K562 (cell line): ENCODE data around the gene DYSF. TPM values are rescaled to one million over a fixed set of nuclear protein-coding genes. Genes with fewer than 3 reads are reported as not detected.

Source experiments
- ATAC-seq: fragments of 200-7000 bp; cut with Tn5 transposase; 3 replicates; pipeline ENCODE4 v1.9.1; 2020; ENCODE audit warnings: moderate library complexity
- BruUV-seq: library from RNA; stranded (reverse); fragments of 400-500 nt; replicated peaks from 2 replicates; lab custom pipeline; 2021; lab: Mats Ljungman, UMichigan
- CTCF ChIA-PET: fragments of 300-600 bp; formaldehyde crosslinking; extraction: SDS; loops from one replicate; lab custom pipeline; 2021; ENCODE audit warnings: low intra/inter-chr PET ratio; lab: Yijun Ruan, JAX
- POLR2A ChIA-PET: fragments of 300-600, 350-650 bp; sonication (Branson Sonifier 250); formaldehyde crosslinking; extraction: SDS; loops from one replicate; lab custom pipeline; 2021; ENCODE audit warnings: antibody characterized with exemption, inconsistent platforms; lab: Yijun Ruan, JAX
- DNase-seq, 4 experiments: peaks; one replicate each; pipeline versions ENCODE4 v3.0.0 to v3.0.0-alpha.2; 2011 to 2018; ENCODE audit warnings: low spot score in 3 of 4, mixed read lengths in 3 of 4; ENCODE audit errors: extremely low read depth in 1 of 4
- FAIRE-seq: peaks from 2 replicates; lab custom pipeline; 2011; peaks lifted over from hg19 to GRCh38; lab: Jason Lieb, UNC
- H2AFZ ChIP-seq: 2 replicates; pipeline ENCODE4 v1.6.0; 2011; ENCODE audit warnings: low read depth, low read length, control low read depth, inconsistent platforms
- H3K27ac ChIP-seq: fragments of 200-600 bp; 3 replicates; pipeline ENCODE4 v1.8.0; 2011; ENCODE audit warnings: low read depth, mild to moderate bottlenecking, control low read depth, inconsistent platforms, low read length, moderate library complexity, mixed read lengths; ENCODE audit errors: extremely low read depth
- H3K27me3 ChIP-seq, 2 experiments: fragments of 300-600 bp in 1 of 2; 2 replicates in 1 of 2; 3 replicates in 1 of 2; pipeline versions ENCODE4 v1.6.0 to v1.8.0; 2011; ENCODE audit warnings: inconsistent platforms in 2 of 2, low read length in 2 of 2, mild to moderate bottlenecking in 1 of 2, mixed read lengths in 1 of 2, moderate library complexity in 1 of 2; ENCODE audit not compliant: control insufficient read depth in 2 of 2, insufficient read depth in 2 of 2
- H3K36me3 ChIP-seq: fragments of 300-600 bp; 3 replicates; pipeline ENCODE4 v1.8.0; 2011; ENCODE audit warnings: mild to moderate bottlenecking, low read length, inconsistent platforms; ENCODE audit not compliant: control insufficient read depth, insufficient read depth
- H3K4me1 ChIP-seq, 2 experiments: fragments of 200-600 bp in 1 of 2; replicated peaks in 1 of 2; 2 replicates in 1 of 2; 3 replicates in 1 of 2; pipeline versions ENCODE4 v1.5.1 to v1.8.0; 2011; ENCODE audit warnings: inconsistent platforms in 2 of 2, low read length in 2 of 2, mild to moderate bottlenecking in 1 of 2, mixed read lengths in 1 of 2, moderate library complexity in 1 of 2; ENCODE audit not compliant: control insufficient read depth in 2 of 2, insufficient read depth in 2 of 2
- H3K4me2 ChIP-seq: 2 replicates; pipeline ENCODE4 v1.6.1; 2011; ENCODE audit warnings: low read length, control low read depth, inconsistent platforms, mixed read lengths; ENCODE audit not compliant: insufficient read depth
- H3K4me3 ChIP-seq: fragments of 200-600 bp; sonication (generic), shearing (Covaris generic); 2 replicates; pipeline ENCODE4 v1.5.1; 2016; ENCODE audit warnings: control low read depth, inconsistent platforms
- H3K79me2 ChIP-seq: fragments of 200-600 bp; 3 replicates; pipeline ENCODE4 v1.8.0; 2011; ENCODE audit warnings: low read length, inconsistent platforms; ENCODE audit not compliant: control insufficient read depth, insufficient read depth
- H3K9ac ChIP-seq, 2 experiments: 2 replicates each; pipeline versions ENCODE4 v1.6.0 to v1.6.1; 2011; ENCODE audit warnings: low read depth in 2 of 2, low read length in 2 of 2, control low read depth in 1 of 2, inconsistent platforms in 1 of 2, mild to moderate bottlenecking in 1 of 2, mixed read lengths in 1 of 2; ENCODE audit not compliant: insufficient read depth in 1 of 2
- H3K9me1 ChIP-seq: one replicate; pipeline ENCODE4 v1.6.0; 2011; ENCODE audit warnings: inconsistent platforms, mild to moderate bottlenecking, low read length, moderate library complexity; ENCODE audit not compliant: control insufficient read depth, insufficient read depth
- H3K9me3 ChIP-seq: replicated peaks from 2 replicates; pipeline ENCODE4 v1.5.1; 2011; ENCODE audit warnings: low read depth, low read length, inconsistent platforms; ENCODE audit not compliant: control insufficient read depth, insufficient read depth
- H4K20me1 ChIP-seq: replicated peaks from 2 replicates; pipeline ENCODE4 v1.6.1; 2011; ENCODE audit warnings: low read length, inconsistent platforms, mixed read lengths; ENCODE audit not compliant: control insufficient read depth, insufficient read depth
- ATF4 ChIP-seq: fragments of 450-650 bp; formaldehyde crosslinking; IDR thresholded peaks from 2 replicates; pipeline ENCODE4 v1.4.0; 2022; ENCODE audit warnings: mild to moderate bottlenecking, moderate library complexity
- E2F1 ChIP-seq: sonication (generic); formaldehyde crosslinking; IDR thresholded peaks from 2 replicates; pipeline ENCODE4 v1.8.1; 2023; ENCODE audit warnings: mild to moderate bottlenecking, missing genetic modification reagents, moderate library complexity
- ETV6 ChIP-seq, 3 experiments: fragments of 150-350 bp in 1 of 3; sonication (generic) in 1 of 3; formaldehyde crosslinking in 1 of 3; IDR thresholded peaks; 2 replicates each; pipeline versions ENCODE4 v1.6.1 to v1.8.0; 2014 to 2022; ENCODE audit warnings: borderline replicate concordance in 2 of 3, low read depth in 2 of 3, antibody characterized with exemption in 1 of 3, low read length in 1 of 3, mild to moderate bottlenecking in 1 of 3, missing genetic modification reagents in 1 of 3
- HOMEZ ChIP-seq: fragments of 250-450 bp; sonication (Bioruptor Pico); IDR thresholded peaks from 2 replicates; pipeline ENCODE4 v1.4.0; 2020; ENCODE audit warnings: mild to moderate bottlenecking, moderate library complexity
- NEUROD1 ChIP-seq: fragments of 150-350 bp; IDR thresholded peaks from 2 replicates; pipeline ENCODE4 v1.6.1; 2014; ENCODE audit warnings: borderline replicate concordance, low read length, low read depth; ENCODE audit not compliant: partially characterized antibody
- NKRF ChIP-seq: fragments of 450-650 bp; IDR thresholded peaks from 2 replicates; pipeline ENCODE4 v1.6.1; 2016; ENCODE audit warnings: borderline replicate concordance
- PURB ChIP-seq: sonication (generic); formaldehyde crosslinking; IDR thresholded peaks from 2 replicates; pipeline ENCODE4 v1.9.0; 2021; ENCODE audit warnings: low read depth, mild to moderate bottlenecking, missing genetic modification reagents
- RB1 ChIP-seq: fragments of 450-650 bp; IDR thresholded peaks from 2 replicates; pipeline ENCODE4 v1.6.1; 2017; ENCODE audit warnings: low read depth, mild to moderate bottlenecking
- SETDB1 ChIP-seq: IDR thresholded peaks from one replicate; pipeline ENCODE4 v1.6.1; 2012; ENCODE audit warnings: low read length, control low read depth, inconsistent platforms
- TAF1 ChIP-seq: IDR thresholded peaks from 2 replicates; pipeline ENCODE4 v1.6.1; 2011; ENCODE audit warnings: mild to moderate bottlenecking, low read length, moderate library complexity; ENCODE audit not compliant: insufficient read depth, control insufficient read depth, severe bottlenecking; ENCODE audit errors: extremely low read depth
- ZNF398 ChIP-seq: fragments of 250-450 bp; sonication (Bioruptor Pico); IDR thresholded peaks from 2 replicates; pipeline ENCODE4 v1.8.0; 2021; ENCODE audit warnings: moderate library complexity, mild to moderate bottlenecking, inconsistent platforms
- WGBS: fragments of 100-300 bp; shearing (Covaris generic); methylation state at CpG from one replicate; pipeline ENCODE4 v1.1.6; 2016; ENCODE audit warnings: low coverage, mixed read lengths; ENCODE audit not compliant: insufficient coverage; ENCODE audit errors: missing lambda C conversion rate; 5-methylcytosine and 5-hydroxymethylcytosine counted together
- in situ Hi-C: fragments of 300-500 bp; cut with MboI; formaldehyde crosslinking; loops from 4 replicates; pipeline ENCODE4 v1.15.0; 2018; ENCODE audit warnings: inconsistent platforms, mixed read lengths
- intact Hi-C: fragments of 100-400 bp; cut with micrococcal nuclease; formaldehyde crosslinking; loops from 2 replicates; pipeline ENCODE4 v1.14.2; 2022
- polyA plus RNA-seq, 8 experiments: library from polyadenylated mRNA; depleted of rRNA in 4 of 8; stranded (reverse) in 5 of 8; unstranded in 3 of 8; fragments of >200 nt; fragmentation: Nextera tagmentation in 2 of 8; fragmentation: Illumina TruSeq in 1 of 8; extraction: Ambion mirVana in 2 of 8; extraction: Trizol in 1 of 8; gene quantifications; 2 replicates each; pipeline versions ENCODE4 v1.2.1 to v1.2.3, GENCODE V29; 2011 to 2014; ENCODE audit warnings: inconsistent platforms in 1 of 8, missing spikeins in 1 of 8
- total RNA-seq, 7 experiments: library from RNA; depleted of rRNA in 6 of 7; stranded (reverse); fragments of >200 nt in 6 of 7; fragmentation: Illumina TruSeq in 2 of 7; extraction: Trizol in 2 of 7; gene quantifications; 2 replicates each; pipeline versions ENCODE4 v1.2.1 to v1.2.3, GENCODE V29; 2011 to 2021; ENCODE audit warnings: low replicate concordance in 1 of 7

Gene DYSF
- total and polyA plus RNA-seq, 9 of the 15 experiments (the other 6 are each of a cell fraction or from before 2014, with no cell fraction given) = 0.01 to 0.80 (median 0.29) TPM

- no peak for TF ChIP-seq TAF1
Observed at GRCh38 chr2:71725836-71726235, 272.5 kb downstream of the DYSF start (continued).

- intact Hi-C loops = no loop called here
- no peak for FAIRE-seq
- ATAC-seq = no peak
- no peaks in the 10 kb centered on the region for H3K36me3 ChIP-seq
- CTCF ChIA-PET = no interaction called here
- no peak overlapping the region for H3K4me3 ChIP-seq
- H3K9me1 ChIP-seq = no peaks in the 10 kb centered on the region
- DNase-seq = no peak
- 15% methylated on average over 2 of the region's 2 CpGs for WGBS
- POLR2A ChIA-PET = no interaction called here
- H3K9me3 ChIP-seq = peaks cover 2% of the 10 kb centered on the region; the same call in 1 of the 2 replicates
- no peak overlapping the region for H3K27ac ChIP-seq
- H3K9ac ChIP-seq = no peak overlapping the region
- in situ Hi-C loops = no loop called here
- no peaks in the 10 kb centered on the region for H4K20me1 ChIP-seq
- peaks cover 5 to 16% of the 10 kb centered on the region in 2 experiments; a peak in 3 of 5 replicates for H3K27me3 ChIP-seq
- BruUV-seq = no TSS peak
- H3K79me2 ChIP-seq = no peaks in the 10 kb centered on the region
- H2AFZ ChIP-seq = no peak overlapping the region; the same call in 1 of the 2 replicates
- no peak overlapping the region for H3K4me2 ChIP-seq
- no peaks in the 10 kb centered on the region for H3K4me1 ChIP-seq
- TF ChIP-seq E2F1 (CRISPR knock-in tag) (no peak), SETDB1 (no peak), PURB (CRISPR knock-in tag) (no peak), NEUROD1 (no peak), ETV6 (IDR thresholded peaks at IDR 0.05; ENCODE audit: borderline replicate concordance in 1 of 2, low read depth in 2 of 2, low read length in 1 of 2) (no peak), ETV6 (CRISPR knock-in tag; IDR thresholded peaks at IDR 0.05; ENCODE audit: borderline replicate concordance) (no peak), HOMEZ (CRISPR knock-in tag) (no peak), RB1 (no peak), NKRF (no peak), ATF4 (CRISPR knock-in tag) (no peak), ZNF398 (CRISPR knock-in tag) (no peak)
Observed at GRCh38 chr2:71727562-71727961, 274.2 kb downstream of the DYSF start.
